PC-3 (cell line): ENCODE data around the gene TAL1.

Source experiments
- EZH2phosphoT487 ChIP-seq: fragments of 300-600 bp; sonication (generic); IDR thresholded peaks from 2 replicates; pipeline ENCODE4 v1.6.1; 2018; ENCODE audit warnings: mild to moderate bottlenecking, antibody characterized with exemption, low read length, borderline replicate concordance
- TF ChIP-seq, protein P1 (sequence below): fragments of 300-600 bp; sonication (generic); conservative IDR thresholded peaks from 2 replicates; pipeline ENCODE4 v1.5.1; 2017; ENCODE audit warnings: antibody characterized with exemption, low read depth, mild to moderate bottlenecking, low read length

DNA sequence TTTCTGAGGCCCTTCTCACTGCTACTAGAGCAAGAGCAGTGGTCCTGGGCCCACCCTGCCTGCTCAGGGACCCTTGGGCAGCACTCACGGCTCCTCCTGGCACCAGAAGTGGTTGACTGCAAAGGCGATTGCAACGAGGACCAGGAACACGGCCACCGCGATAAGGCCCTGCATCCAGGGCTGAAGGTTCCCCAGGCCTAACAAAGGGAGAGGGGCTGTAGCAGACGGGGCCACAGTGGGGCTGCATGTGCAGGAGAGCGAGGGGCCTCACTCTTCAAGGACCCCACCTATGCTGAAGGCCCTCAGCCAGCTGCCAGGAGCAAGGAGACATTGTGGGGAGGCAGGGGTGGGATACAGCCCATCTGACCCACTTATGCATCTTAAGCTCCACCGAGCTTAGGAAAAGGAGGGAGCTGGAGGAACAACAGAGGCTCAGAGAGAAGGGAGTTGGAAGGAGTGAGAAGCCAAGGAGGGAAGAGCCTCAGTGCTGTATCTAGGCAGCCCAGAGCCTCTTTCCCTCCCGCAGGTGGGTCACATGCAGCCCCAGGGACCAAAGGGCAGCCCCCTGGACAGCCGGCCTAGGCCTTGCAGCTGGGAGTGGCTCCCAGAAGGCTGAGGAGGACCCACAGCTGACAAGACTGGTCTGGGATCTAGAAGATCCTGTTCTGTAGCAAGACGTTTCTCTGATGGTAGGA lies 44.6 kb downstream of the TAL1 start:
- TF ChIP-seq, protein P1, sequence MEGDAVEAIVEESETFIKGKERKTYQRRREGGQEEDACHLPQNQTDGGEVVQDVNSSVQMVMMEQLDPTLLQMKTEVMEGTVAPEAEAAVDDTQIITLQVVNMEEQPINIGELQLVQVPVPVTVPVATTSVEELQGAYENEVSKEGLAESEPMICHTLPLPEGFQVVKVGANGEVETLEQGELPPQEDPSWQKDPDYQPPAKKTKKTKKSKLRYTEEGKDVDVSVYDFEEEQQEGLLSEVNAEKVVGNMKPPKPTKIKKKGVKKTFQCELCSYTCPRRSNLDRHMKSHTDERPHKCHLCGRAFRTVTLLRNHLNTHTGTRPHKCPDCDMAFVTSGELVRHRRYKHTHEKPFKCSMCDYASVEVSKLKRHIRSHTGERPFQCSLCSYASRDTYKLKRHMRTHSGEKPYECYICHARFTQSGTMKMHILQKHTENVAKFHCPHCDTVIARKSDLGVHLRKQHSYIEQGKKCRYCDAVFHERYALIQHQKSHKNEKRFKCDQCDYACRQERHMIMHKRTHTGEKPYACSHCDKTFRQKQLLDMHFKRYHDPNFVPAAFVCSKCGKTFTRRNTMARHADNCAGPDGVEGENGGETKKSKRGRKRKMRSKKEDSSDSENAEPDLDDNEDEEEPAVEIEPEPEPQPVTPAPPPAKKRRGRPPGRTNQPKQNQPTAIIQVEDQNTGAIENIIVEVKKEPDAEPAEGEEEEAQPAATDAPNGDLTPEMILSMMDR = no peak
- TF ChIP-seq EZH2phosphoT487 = no peak
